Measurements from ENCODE around the gene SHOC2. TPM values are rescaled to one million over a fixed set of nuclear protein-coding genes. Genes with fewer than 3 reads are reported as not detected.

Gene SHOC2
- total RNA-seq, 1 experiment from 2014 or later, result 23.7 TPM

DNA sequence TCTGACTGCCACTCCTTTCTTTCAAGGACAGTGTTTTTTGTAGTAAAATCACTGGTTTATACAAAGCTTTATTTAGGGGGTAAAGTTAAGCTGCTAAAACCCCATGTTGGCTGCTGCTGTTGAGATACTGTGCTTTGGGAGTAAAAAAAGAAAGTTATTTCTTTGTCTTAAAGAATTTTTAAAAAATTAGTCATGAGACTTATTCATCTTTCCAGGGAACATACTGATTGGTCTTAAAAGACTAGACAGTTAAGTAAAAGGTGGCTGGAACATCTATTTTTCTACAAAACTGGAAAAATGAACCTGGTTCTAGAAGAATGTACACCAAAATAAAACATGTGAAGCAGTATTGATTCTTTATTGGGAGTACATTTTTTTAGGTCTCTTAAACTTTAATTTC lies 21.0 kb upstream of the SHOC2 start:
- no peaks in the 10 kb centered on the region for H3K9me3 Mint-ChIP-seq
- H3K27ac Mint-ChIP-seq, result no peak overlapping the region
- Histone ChIP-seq H3K56ac (ENCODE audit: insufficient read length, low read depth, low read length) (no peak overlapping the region), H4K20me1 (ENCODE audit: control insufficient read depth, insufficient read depth, insufficient read length) (no peaks in the 10 kb centered on the region), H2BK120ac (ENCODE audit: low read depth, low read length, poor library complexity, severe bottlenecking) (no peak overlapping the region), H2BK15ac (ENCODE audit: low read depth, low read length) (no peak overlapping the region), H2BK12ac (ENCODE audit: insufficient read length, low read depth, low read length) (no peak overlapping the region), H2AFZ (ENCODE audit: low read length) (no peak overlapping the region), H3K23ac (ENCODE audit: insufficient read length, low read depth, low read length) (no peak overlapping the region), H4K8ac (replicated peaks; ENCODE audit: insufficient read length, low read depth, low read length) (no peak overlapping the region), H3K4me1 (ENCODE audit: insufficient read depth, low read length) (no peaks in the 10 kb centered on the region), H3K9ac (ENCODE audit: extremely low read depth, insufficient read length, low read length) (no peak overlapping the region), H3K23me2 (ENCODE audit: insufficient read length, low read depth, low read length, poor library complexity, severe bottlenecking) (no peaks in the 10 kb centered on the region), H4K5ac (ENCODE audit: insufficient read length, low read depth, low read length) (no peak overlapping the region), H3K18ac (ENCODE audit: insufficient read length, low read depth, low read length) (no peak overlapping the region), H3K4me2 (ENCODE audit: insufficient read depth, insufficient read length, low read length) (no peak overlapping the region), H3K79me2 (ENCODE audit: insufficient read depth, low read length) (no peaks in the 10 kb centered on the region), H3T11ph (ENCODE audit: low read length) (no peak overlapping the region), H3K27me3 (ENCODE audit: insufficient read depth, low read length) (no peaks in the 10 kb centered on the region), H3K4ac (ENCODE audit: low read depth, low read length) (no peak overlapping the region), H3K27ac (ENCODE audit: insufficient read length, low read depth, low read length) (no peak overlapping the region), H2BK5ac (ENCODE audit: insufficient read length, low read length) (no peak overlapping the region), H4K91ac (ENCODE audit: insufficient read length, low read depth, low read length) (no peak overlapping the region), H3K79me1 (ENCODE audit: insufficient read depth, low read depth, low read length, poor library complexity, severe bottlenecking) (no peaks in the 10 kb centered on the region), H3K9me3 (ENCODE audit: control insufficient read depth, low read depth, low read length) (no peaks in the 10 kb centered on the region), H2AK5ac (ENCODE audit: insufficient read length, low read length) (no peak overlapping the region), H2BK20ac (ENCODE audit: low read depth, low read length, poor library complexity, severe bottlenecking) (no peak overlapping the region), H3K14ac (ENCODE audit: insufficient read depth, low read length) (no peak overlapping the region)
- peaks cover 0 to 3% of the 10 kb centered on the region in 2 experiments; a peak in 2 of 4 replicates for H3K4me1 Mint-ChIP-seq
- peaks cover 2 to 22% (median 21%) of the 10 kb centered on the region in 3 experiments; a peak in 5 of 7 replicates for H3K36me3 Mint-ChIP-seq (ENCODE audit: insufficient read depth in 1 of 3, low read depth in 3 of 3)
- no peak overlapping the region for H3K4me3 Mint-ChIP-seq
- TF ChIP-seq, protein P1, sequence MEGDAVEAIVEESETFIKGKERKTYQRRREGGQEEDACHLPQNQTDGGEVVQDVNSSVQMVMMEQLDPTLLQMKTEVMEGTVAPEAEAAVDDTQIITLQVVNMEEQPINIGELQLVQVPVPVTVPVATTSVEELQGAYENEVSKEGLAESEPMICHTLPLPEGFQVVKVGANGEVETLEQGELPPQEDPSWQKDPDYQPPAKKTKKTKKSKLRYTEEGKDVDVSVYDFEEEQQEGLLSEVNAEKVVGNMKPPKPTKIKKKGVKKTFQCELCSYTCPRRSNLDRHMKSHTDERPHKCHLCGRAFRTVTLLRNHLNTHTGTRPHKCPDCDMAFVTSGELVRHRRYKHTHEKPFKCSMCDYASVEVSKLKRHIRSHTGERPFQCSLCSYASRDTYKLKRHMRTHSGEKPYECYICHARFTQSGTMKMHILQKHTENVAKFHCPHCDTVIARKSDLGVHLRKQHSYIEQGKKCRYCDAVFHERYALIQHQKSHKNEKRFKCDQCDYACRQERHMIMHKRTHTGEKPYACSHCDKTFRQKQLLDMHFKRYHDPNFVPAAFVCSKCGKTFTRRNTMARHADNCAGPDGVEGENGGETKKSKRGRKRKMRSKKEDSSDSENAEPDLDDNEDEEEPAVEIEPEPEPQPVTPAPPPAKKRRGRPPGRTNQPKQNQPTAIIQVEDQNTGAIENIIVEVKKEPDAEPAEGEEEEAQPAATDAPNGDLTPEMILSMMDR (conservative IDR thresholded peaks at IDR 0.05), result no peak
- no peak for DNase-seq
- no peaks in the 10 kb centered on the region for H3K27me3 Mint-ChIP-seq (ENCODE audit: low read depth)
